Fibroblast of mammary gland (primary cell): ENCODE data around the gene UCHL3.

Source experiments
- DNase-seq: peaks from one replicate; pipeline ENCODE4 v3.0.0-alpha.2; 2010; ENCODE audit warnings: low read depth
- H3K4me3 ChIP-seq: 2 replicates; pipeline ENCODE4 v1.5.1; 2011; ENCODE audit warnings: low read depth, mild to moderate bottlenecking, low read length, moderate library complexity; ENCODE audit not compliant: control insufficient read depth
- TF ChIP-seq, protein P1 (sequence below): conservative IDR thresholded peaks from 2 replicates; pipeline ENCODE4 v1.5.1; 2011; ENCODE audit warnings: low read depth, low read length, inconsistent platforms; ENCODE audit not compliant: control insufficient read depth, insufficient read depth

UCHL3 gene

DNA sequence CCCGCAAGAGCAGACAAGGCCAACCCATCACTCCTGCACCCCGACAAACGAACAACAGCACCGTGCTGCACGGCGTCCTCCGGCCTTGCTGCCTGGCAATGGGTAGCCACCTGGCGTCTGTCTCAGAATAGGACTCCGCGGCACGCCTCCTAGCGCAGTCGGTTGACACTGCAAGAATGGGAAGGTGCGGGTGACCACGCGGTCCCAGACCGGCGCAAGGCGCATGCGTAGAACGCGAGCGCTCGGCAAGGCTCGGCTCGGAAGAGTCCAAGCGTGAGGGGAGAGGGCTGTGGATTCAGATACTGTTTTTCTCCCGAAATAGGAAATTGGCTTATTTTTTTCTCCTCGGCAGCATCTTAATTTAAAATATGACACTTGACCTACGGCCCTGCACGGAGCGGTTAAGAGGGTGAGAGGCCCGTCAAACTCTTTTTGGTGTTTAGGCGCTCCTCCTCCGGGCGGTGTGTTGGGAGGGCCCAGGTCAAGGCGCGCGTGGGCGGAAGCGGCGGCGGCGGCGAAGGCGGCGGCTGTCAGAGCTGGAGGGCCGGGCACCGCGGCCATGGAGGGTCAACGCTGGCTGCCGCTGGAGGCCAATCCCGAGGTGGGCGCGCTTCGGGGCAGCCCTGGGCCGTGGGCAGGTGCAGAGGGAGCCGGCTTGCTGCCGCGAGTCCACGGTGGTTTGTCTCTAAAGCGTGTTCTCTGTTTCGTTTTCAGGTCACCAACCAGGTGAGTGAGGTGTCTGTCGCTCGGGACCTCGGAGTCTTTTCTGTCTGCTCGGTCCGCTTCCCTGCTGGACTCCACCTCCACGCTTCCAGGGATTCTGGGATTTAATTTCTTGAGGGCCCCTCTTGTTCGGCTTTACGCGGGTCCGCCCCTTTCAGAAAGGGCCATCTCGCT is at the start of gene UCHL3:
UCHL3 (plus strand) TSS at position 530 of the 897 bp plus-strand sequence; CDS start at position 560, 30 bp downstream.
- DNase-seq: peak; percentile 95
- TF ChIP-seq, protein P1, sequence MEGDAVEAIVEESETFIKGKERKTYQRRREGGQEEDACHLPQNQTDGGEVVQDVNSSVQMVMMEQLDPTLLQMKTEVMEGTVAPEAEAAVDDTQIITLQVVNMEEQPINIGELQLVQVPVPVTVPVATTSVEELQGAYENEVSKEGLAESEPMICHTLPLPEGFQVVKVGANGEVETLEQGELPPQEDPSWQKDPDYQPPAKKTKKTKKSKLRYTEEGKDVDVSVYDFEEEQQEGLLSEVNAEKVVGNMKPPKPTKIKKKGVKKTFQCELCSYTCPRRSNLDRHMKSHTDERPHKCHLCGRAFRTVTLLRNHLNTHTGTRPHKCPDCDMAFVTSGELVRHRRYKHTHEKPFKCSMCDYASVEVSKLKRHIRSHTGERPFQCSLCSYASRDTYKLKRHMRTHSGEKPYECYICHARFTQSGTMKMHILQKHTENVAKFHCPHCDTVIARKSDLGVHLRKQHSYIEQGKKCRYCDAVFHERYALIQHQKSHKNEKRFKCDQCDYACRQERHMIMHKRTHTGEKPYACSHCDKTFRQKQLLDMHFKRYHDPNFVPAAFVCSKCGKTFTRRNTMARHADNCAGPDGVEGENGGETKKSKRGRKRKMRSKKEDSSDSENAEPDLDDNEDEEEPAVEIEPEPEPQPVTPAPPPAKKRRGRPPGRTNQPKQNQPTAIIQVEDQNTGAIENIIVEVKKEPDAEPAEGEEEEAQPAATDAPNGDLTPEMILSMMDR: peak; percentile 88
- H3K4me3 ChIP-seq: peak within 1 kb of the TSS; percentile 99

DNA sequence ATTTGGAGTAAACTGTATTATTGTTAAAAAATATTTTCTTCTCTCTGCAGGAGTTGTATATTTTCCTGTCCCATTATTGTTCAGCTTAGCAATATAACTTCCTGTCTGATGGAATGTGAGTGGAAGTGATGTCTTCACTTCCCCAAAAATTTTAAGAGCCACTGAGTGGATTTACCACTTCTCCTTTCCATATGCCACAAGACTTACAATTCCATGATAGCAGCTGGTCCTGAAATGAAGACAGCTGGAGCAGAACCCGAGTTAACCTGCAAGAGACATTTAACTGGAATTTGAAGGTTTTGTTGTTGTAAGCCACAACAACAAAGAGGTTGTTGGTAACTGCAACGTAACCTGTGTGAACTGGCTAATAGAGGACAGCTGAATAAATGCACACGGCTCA is 44.3 kb upstream of the UCHL3 start:
- TF ChIP-seq, protein P1: no peak
- DNase-seq: no peak
- no peak overlapping the region for H3K4me3 ChIP-seq

DNA sequence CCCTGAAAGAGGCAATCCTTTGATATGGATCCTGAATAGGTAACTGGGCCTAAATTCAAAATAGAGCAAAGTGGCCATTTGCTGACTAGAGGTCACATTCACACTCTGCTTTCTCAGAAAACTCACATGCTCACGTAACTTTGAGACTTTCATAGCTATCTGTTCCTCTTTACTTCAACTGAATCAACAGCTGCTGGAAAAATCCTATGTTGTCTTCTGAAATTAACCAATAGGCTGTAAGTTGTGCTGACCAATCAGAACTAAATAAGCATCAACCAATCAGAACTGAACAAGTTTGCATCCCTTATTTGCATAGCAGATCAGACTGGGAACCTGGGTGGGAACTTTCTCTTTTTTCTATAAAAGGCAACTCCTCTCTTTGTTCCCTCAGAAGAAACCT is 43.6 kb upstream of the UCHL3 start:
- TF ChIP-seq, protein P1: no peak
- no peak overlapping the region for H3K4me3 ChIP-seq
- no peak for DNase-seq

DNA sequence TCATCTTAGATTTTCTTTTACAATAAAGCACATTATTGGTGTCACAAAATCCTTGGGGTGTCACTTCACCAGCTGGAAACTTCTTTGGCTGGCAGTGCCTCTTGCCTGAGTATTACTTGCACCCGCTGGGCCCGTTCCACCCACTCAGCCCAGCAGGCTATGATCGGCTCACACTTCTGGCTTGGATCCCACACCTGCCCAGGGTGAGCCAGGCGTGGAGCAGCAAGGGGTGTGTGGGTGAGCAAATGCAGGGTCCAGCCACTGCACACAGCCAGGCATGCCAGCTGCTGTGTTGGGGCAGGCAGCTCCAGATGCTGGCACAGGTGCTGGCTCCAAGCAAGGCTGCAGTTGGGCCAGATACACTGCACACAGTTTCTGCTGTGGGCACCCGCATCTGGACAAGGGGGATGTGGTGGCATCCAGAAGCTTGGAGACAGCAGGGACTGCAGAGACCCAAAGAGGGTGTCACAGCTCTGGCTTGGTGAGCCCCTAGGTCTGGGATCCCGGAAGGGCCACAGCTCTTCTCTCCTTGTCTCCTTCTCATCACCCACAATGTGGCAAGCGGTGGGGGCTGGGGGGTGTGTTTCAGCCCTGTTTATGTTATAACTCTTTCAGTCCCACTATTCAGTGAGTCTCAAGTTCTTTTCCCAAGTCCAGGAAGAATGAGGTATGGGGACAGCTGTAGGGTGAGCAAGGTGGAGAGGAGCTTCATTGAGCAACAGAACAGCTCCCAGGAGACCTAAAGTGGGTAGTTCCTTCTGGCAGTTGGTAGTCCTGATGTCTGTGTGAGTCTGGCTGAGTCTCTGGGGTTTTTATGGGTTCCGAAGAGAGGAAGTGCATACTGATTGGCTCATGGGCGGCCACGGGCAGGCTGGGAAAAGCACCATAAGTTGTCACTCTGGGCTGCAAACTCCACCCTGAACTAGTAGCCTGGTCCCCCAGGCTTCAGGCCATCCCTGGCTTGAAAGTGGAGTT is 42.3 kb upstream of the UCHL3 start:
- no peak overlapping the region for H3K4me3 ChIP-seq
- TF ChIP-seq, protein P1: no peak
- peak; percentile 35 for DNase-seq

DNA sequence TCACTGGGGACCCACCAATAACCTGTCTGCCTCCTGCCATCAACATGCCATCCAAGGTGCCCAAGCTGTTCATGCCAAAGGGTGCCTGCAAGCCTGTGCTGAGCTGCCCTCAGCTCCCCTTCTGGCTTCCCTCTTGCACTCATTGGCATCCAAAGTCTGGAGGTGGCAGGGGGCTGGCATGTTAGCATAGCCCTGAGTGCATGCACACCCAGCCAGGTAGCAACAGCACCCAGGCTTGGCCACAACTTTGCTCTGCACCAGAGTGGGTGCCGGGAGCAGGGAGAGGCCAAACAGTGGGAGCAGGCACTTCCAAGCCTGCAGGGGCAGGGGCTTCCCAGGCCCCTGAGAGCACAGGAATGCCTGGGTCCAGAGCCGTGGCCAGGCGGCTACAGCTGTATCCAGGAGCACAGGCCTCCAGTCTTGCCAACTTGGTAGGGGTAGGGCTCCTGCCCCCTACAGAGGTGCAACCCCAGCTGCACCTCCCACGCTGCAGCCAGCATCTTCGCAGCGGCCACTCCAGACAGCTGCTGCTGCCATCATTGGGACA is 41.5 kb upstream of the UCHL3 start:
- DNase-seq: no peak
- TF ChIP-seq, protein P1: no peak
- H3K4me3 ChIP-seq: no peak overlapping the region

DNA sequence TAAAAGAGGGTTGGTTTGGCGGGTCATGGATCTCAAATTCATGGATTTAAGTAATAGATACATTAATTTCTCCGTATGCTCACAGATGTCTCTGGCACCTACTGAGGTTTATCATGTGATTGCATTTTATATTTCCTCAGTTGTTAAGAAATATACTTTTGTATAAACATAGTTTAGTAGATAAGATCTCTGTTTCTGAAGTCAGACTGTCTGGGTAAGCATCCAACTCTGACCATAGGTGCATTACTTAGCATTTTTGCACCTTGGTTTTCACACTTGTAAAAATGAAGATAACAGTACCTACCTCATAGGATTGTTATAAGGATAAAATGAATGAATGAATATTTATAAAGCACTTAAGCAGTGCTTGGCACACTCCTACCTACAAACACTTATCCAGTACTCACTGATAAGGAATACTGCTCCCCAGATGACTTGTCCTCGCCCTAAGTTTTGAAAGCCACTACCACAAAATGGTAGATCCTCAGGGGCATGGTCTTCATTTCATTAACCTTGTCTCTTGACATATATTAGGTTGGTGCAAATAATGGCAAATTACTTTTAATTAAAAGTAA is 38.5 kb upstream of the UCHL3 start:
- TF ChIP-seq, protein P1: no peak
- DNase-seq: no peak
- H3K4me3 ChIP-seq: no peak overlapping the region
